ENCODE data around the gene PSENEN. TPM values are rescaled to one million over a fixed set of nuclear protein-coding genes. Genes with fewer than 3 reads are reported as not detected.
A peak's percentile ranks its signal among the peaks of the same experiment; 100 is the strongest.

The PSENEN gene, protein sequence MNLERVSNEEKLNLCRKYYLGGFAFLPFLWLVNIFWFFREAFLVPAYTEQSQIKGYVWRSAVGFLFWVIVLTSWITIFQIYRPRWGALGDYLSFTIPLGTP
- 10 to 100 TPM; 10.6 to 21.1 TPM for total RNA-seq

DNA sequence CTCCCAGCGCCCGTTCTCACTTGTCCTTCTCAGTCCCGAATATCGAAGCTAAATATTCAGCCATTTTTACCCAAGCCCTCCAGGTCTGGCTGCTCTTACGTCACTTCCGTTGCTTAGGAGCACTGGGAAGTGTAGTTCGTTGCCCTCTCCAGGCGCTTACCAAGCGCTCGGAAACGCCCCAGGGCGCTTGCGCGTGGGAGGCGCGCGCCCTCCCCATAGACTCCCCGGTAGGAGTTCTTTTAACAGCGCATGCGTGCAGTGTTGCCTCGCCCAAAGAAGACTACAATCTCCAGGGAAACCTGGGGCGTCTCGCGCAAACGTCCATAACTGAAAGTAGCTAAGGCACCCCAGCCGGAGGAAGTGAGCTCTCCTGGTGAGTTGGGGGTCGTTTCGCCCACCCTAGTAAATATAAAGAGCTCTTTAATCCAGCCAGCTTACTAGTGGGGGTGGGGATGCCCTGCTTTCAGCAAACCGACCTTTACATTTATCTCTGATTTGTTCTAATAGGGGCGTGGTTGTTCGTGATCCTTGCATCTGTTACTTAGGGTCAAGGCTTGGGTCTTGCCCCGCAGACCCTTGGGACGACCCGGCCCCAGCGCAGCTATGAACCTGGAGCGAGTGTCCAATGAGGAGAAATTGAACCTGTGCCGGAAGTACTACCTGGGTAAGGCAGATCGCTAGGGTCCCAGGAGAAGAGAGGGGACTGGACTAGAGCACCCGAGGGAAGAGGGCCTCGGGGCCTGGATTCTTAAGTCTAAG, at the start of gene PSENEN, which contains the start of gene U2AF1L4:
PSENEN (plus strand) TSS at position 324 of the 759 bp plus-strand sequence; CDS start at position 604, 280 bp downstream.
U2AF1L4 (minus strand) TSS at position 91 of the 759 bp plus-strand sequence; CDS start at position 64, 27 bp downstream.
- Histone ChIP-seq H3K4me1 (peaks cover 49% of the 10 kb centered on the region), H3K36me3 (replicated peaks in 1 of 2; ENCODE audit: insufficient read depth in 1 of 2, low read depth in 2 of 2) (no peaks in the 10 kb centered on the region), H3K4me3 (peak within 1 kb of the TSS; percentile 67 to 78), H3K9me3 (no peaks in the 10 kb centered on the region), H3K27ac (peak within 1 kb of the TSS; percentile 97 to 100 (median 100)), H3K27me3 (no peaks in the 10 kb centered on the region)
- DNase-seq (peak; percentile 97 to 99 (median 99)), ATAC-seq (peak; percentile 75)
- TF ChIP-seq, protein P1, sequence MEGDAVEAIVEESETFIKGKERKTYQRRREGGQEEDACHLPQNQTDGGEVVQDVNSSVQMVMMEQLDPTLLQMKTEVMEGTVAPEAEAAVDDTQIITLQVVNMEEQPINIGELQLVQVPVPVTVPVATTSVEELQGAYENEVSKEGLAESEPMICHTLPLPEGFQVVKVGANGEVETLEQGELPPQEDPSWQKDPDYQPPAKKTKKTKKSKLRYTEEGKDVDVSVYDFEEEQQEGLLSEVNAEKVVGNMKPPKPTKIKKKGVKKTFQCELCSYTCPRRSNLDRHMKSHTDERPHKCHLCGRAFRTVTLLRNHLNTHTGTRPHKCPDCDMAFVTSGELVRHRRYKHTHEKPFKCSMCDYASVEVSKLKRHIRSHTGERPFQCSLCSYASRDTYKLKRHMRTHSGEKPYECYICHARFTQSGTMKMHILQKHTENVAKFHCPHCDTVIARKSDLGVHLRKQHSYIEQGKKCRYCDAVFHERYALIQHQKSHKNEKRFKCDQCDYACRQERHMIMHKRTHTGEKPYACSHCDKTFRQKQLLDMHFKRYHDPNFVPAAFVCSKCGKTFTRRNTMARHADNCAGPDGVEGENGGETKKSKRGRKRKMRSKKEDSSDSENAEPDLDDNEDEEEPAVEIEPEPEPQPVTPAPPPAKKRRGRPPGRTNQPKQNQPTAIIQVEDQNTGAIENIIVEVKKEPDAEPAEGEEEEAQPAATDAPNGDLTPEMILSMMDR (IDR thresholded peaks at IDR 0.05), result peak in 2 of 7 experiments; percentile 32 to 36
- TF ChIP-seq POLR2A (IDR thresholded peaks at IDR 0.05), result peak in 1 of 3 donors; percentile 63
- intact Hi-C loops (cut with DNase I), result no loop called here
- WGBS, 2 donors, result 0 to 1% methylated on average over 24 to 40 of the region's 40 CpGs

DNA sequence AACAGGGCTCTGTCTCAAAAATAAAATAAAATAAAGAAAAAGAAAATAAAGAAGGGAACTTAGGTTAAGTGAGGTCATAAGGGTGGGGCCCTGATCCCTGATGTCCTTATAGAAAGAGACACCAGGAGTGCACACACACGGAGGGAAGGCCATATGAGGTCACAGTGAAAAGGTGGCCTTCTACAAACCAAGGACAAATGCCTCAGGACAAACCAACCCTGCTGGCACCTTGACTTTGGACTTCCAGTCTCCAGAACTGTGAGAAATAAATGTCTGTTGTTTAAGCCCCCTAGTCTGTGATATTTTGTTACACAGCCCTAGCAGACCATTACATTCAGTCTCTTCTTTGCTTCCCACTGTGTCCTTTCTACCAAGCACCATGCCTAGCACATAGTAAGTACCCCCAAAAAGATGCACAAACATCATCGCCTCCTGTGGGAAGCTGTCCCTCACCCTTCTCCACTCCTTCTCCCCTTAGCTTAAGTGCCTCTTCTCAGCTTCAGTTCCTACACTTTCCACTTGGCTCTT, 49.5 kb upstream of the PSENEN start:
- DNase-seq (no peak), ATAC-seq (no peak)
- H3K27ac ChIP-seq, result no peak overlapping the region
- no peak overlapping the region for H3K4me3 ChIP-seq
- no peaks in the 10 kb centered on the region for H3K36me3 ChIP-seq (replicated peaks in 1 of 2; ENCODE audit: insufficient read depth in 1 of 2, low read depth in 2 of 2)
- H3K4me1 ChIP-seq, result no peaks in the 10 kb centered on the region
- 73 to 79% methylated on average over 2 of the region's 2 CpGs for WGBS, 2 donors
- no peaks in the 10 kb centered on the region for H3K9me3 ChIP-seq
- intact Hi-C loops (cut with DNase I), result no loop called here
- TF ChIP-seq, protein P1 (IDR thresholded peaks at IDR 0.05), result no peak
- no peak for TF ChIP-seq POLR2A (IDR thresholded peaks at IDR 0.05)
- no peaks in the 10 kb centered on the region for H3K27me3 ChIP-seq

DNA sequence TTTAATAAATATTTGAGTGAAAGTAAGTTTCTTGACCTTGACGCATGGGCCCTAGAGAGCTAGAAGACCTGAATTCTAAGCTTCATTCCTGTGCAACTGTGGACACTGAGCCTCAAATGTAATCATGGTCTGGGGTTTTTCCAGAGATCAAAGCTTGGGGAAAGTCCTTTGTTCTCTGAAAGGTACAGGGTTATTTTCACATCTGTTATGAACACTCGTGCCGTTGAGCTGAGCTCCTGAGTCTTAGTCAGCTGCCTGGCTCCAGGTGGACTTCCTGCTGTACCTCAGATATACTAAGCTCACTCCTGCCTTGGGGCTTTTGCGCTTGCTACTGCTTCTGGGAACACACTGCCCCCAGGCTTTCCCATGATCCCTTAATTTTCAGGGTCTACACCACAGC, 48.6 kb upstream of the PSENEN start:
- no peak for ATAC-seq
- H3K4me3 ChIP-seq, result no peak overlapping the region

DNA sequence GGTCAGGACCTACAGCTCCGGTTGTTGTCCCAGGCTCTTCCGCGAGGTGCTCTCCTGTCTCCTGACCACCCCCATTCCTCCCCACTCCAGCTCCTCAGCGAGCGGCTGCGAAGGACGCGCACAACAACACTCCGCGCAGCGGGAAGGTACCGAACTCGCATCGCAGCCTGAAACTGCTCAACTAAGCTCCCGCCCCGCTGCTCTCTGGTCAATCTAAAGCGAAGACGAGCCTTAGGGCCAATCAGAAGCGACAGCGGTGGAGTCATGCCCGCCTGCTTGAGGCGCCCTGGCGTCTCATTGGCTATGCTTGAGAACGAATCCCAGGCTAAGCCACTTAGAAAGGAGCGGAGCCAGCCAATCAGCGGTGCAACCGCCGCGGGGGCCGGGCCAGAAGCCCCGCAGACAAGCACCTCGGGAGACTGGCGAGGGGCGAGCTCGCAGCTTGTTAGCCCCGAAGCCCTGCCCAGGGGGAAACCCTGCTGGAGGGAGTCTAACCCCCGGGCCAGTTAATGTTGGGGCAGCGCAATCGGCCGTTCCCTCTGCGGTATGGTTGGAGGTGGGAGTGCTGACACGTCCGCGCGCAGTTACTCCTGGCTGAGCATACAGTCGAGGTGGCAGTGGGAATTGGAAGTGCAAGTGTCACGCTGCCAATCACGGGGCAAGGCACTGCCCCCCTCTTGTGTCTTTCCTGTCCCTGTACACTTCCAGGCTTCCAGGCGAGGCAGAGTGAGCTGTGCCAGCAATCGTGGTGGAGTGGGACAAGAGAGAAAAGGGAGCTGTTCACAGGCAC, 43.0 kb upstream of the PSENEN start:
- no peaks in the 10 kb centered on the region for H3K9me3 ChIP-seq
- no peaks in the 10 kb centered on the region for H3K27me3 ChIP-seq
- WGBS, 2 donors, result 1% methylated on average over 49 of the region's 50 CpGs; no CpG with 5 or more reads in 1 of the 2 donors
- peak; percentile 97 for ATAC-seq
- intact Hi-C loops (cut with DNase I), result no loop called here
- peak overlapping the region; percentile 1 to 15 for H3K4me3 ChIP-seq
- H3K4me1 ChIP-seq, result peaks cover 15% of the 10 kb centered on the region
- DNase-seq, result peak; percentile 95 to 99 (median 98)
- peak; percentile 58 to 83 (median 72) for TF ChIP-seq POLR2A (IDR thresholded peaks at IDR 0.05)
- TF ChIP-seq, protein P1 (IDR thresholded peaks at IDR 0.05), result peak in 1 of 7 experiments; percentile 11
- peak overlapping the region; percentile 81 to 95 (median 86) for H3K27ac ChIP-seq
- no peaks in the 10 kb centered on the region for H3K36me3 ChIP-seq (replicated peaks in 1 of 2; ENCODE audit: insufficient read depth in 1 of 2, low read depth in 2 of 2)

More for the DNA sequence above, 48.6 kb upstream of the PSENEN start:
- Histone ChIP-seq H3K9me3 (no peaks in the 10 kb centered on the region), H3K4me1 (peaks cover 1% of the 10 kb centered on the region), H3K27ac (no peak overlapping the region), H3K27me3 (no peaks in the 10 kb centered on the region), H3K36me3 (replicated peaks in 1 of 2; ENCODE audit: insufficient read depth in 1 of 2, low read depth in 2 of 2) (no peaks in the 10 kb centered on the region)
- TF ChIP-seq POLR2A (IDR thresholded peaks at IDR 0.05), result no peak
- TF ChIP-seq, protein P1 (IDR thresholded peaks at IDR 0.05), result no peak
- intact Hi-C loops (cut with DNase I), result no loop called here
- no peak for DNase-seq
- 30 to 58% methylated on average over 4 of the region's 4 CpGs for WGBS, 2 donors
